HepG2 (cell line): ENCODE measurements around the gene ENTREP3. TPM values are rescaled to one million over a fixed set of nuclear protein-coding genes. Genes with fewer than 3 reads are reported as not detected.

Experiments used
- ARHGAP35 ChIP-seq: sonication (generic); formaldehyde crosslinking; IDR thresholded peaks from 2 replicates; pipeline ENCODE4 v1.9.0; 2022; ENCODE audit warnings: mild to moderate bottlenecking, inconsistent platforms, moderate library complexity, missing genetic modification reagents, borderline replicate concordance
- EZH2 ChIP-seq: conservative IDR thresholded peaks from 2 replicates; pipeline ENCODE4 v1.6.1; 2012; ENCODE audit warnings: mild to moderate bottlenecking, low read depth, low read length, moderate library complexity
- GABPA ChIP-seq, 2 experiments: IDR thresholded peaks; 2 replicates each; pipeline ENCODE4 v1.6.1; 2011 to 2016; ENCODE audit warnings: low read depth in 2 of 2, low read length in 1 of 2, missing biosample characterization in 1 of 2, missing genetic modification characterization in 1 of 2
- HCFC1 ChIP-seq: fragments of 150-350 bp; IDR thresholded peaks from 2 replicates; pipeline ENCODE4 v1.6.1; 2014; ENCODE audit warnings: low read depth, low read length
- KAT8 ChIP-seq: IDR thresholded peaks from 2 replicates; pipeline ENCODE4 v1.6.1; 2016; ENCODE audit warnings: missing genetic modification reagents, missing compliant biosample characterization
- KLF16 ChIP-seq, 2 experiments: sonication (generic) in 1 of 2; formaldehyde crosslinking in 1 of 2; IDR thresholded peaks; 2 replicates each; pipeline versions ENCODE4 v1.6.1 to v1.8.0; 2016 to 2023; ENCODE audit warnings: missing genetic modification reagents in 2 of 2, missing compliant biosample characterization in 1 of 2
- MAZ ChIP-seq, 2 experiments: sonication (generic) in 1 of 2; formaldehyde crosslinking in 1 of 2; IDR thresholded peaks; 2 replicates each; pipeline versions ENCODE4 v1.5.0 to v1.6.1; 2012 to 2020; ENCODE audit warnings: low read depth in 2 of 2, mild to moderate bottlenecking in 2 of 2, borderline replicate concordance in 1 of 2, improper control_type of control experiment in 1 of 2, low read length in 1 of 2, missing genetic modification reagents in 1 of 2, moderate library complexity in 1 of 2
- MNT ChIP-seq: fragments of 450-650 bp; IDR thresholded peaks from 2 replicates; pipeline ENCODE4 v1.6.1; 2016
- NCOA2 ChIP-seq: sonication (generic); formaldehyde crosslinking; IDR thresholded peaks from 2 replicates; pipeline ENCODE4 v1.8.0; 2022; ENCODE audit warnings: inconsistent platforms
- NFYB ChIP-seq: sonication (generic); formaldehyde crosslinking; IDR thresholded peaks from 2 replicates; pipeline ENCODE4 v1.4.0; 2020; ENCODE audit warnings: missing genetic modification reagents
- PHF8 ChIP-seq: sonication (generic); formaldehyde crosslinking; IDR thresholded peaks from 2 replicates; pipeline ENCODE4 v1.5.0; 2020; ENCODE audit warnings: missing genetic modification reagents
- RFX1 ChIP-seq: fragments of 450-650 bp; IDR thresholded peaks from 2 replicates; pipeline ENCODE4 v1.6.1; 2017
- SIN3B ChIP-seq: fragments of 150-350 bp; IDR thresholded peaks from 2 replicates; pipeline ENCODE4 v1.6.1; 2014; ENCODE audit warnings: low read length
- SP1 ChIP-seq, 2 experiments: fragments of 450-650 bp in 1 of 2; sonication (generic) in 1 of 2; formaldehyde crosslinking in 1 of 2; IDR thresholded peaks; 2 replicates each; pipeline versions ENCODE4 v1.4.0 to v1.6.1; 2016 to 2020; ENCODE audit warnings: missing genetic modification reagents in 1 of 2
- SPEN ChIP-seq: sonication (generic); formaldehyde crosslinking; IDR thresholded peaks from 2 replicates; pipeline ENCODE4 v1.5.1; 2020; ENCODE audit warnings: low read depth, mild to moderate bottlenecking, missing genetic modification reagents
- SRF ChIP-seq: IDR thresholded peaks from 2 replicates; pipeline ENCODE4 v1.6.1; 2011; ENCODE audit warnings: mild to moderate bottlenecking, low read depth, low read length, moderate library complexity
- TAF1 ChIP-seq: sonication (generic); formaldehyde crosslinking; IDR thresholded peaks from 2 replicates; pipeline ENCODE4 v1.4.0; 2020; ENCODE audit warnings: missing genetic modification reagents
- TARDBP ChIP-seq: sonication (generic); formaldehyde crosslinking; IDR thresholded peaks from 2 replicates; pipeline ENCODE4 v1.8.0; 2022; ENCODE audit warnings: mild to moderate bottlenecking, missing genetic modification reagents
- ZNF207 ChIP-seq: fragments of 450-650 bp; IDR thresholded peaks from 2 replicates; pipeline ENCODE4 v1.6.1; 2016; ENCODE audit warnings: antibody characterized with exemption, borderline replicate concordance
- ZNF496 ChIP-seq: sonication (generic); formaldehyde crosslinking; IDR thresholded peaks from 2 replicates; pipeline ENCODE4 v1.8.1; 2023; ENCODE audit warnings: mild to moderate bottlenecking, moderate library complexity, missing genetic modification reagents; ENCODE audit not compliant: insufficient replicate concordance
- ZNF639 ChIP-seq: conservative IDR thresholded peaks from 2 replicates; pipeline ENCODE4 v1.6.1; 2018; ENCODE audit warnings: missing genetic modification reagents
- ZNF891 ChIP-seq: sonication (generic); formaldehyde crosslinking; IDR thresholded peaks from 2 replicates; pipeline ENCODE4 v1.5.0; 2020; ENCODE audit warnings: mild to moderate bottlenecking, missing genetic modification reagents
- polyA plus RNA-seq, 8 experiments: library from polyadenylated mRNA; depleted of rRNA in 3 of 8; stranded (reverse) in 7 of 8; unstranded in 1 of 8; fragments of >200 nt; fragmentation: Illumina TruSeq in 4 of 8; extraction: Trizol in 4 of 8; gene quantifications; 2 replicates each; pipeline versions ENCODE4 v1.2.1 to v1.2.3, GENCODE V29; 2011 to 2016; ENCODE audit warnings: low read depth in 4 of 8, missing spikeins in 1 of 8, mixed read lengths in 1 of 8; ENCODE audit not compliant: insufficient read depth in 1 of 8
- total RNA-seq, 5 experiments: library from RNA; depleted of rRNA; stranded (reverse); fragments of >200 nt; fragmentation: Illumina TruSeq; extraction: Trizol; gene quantifications; 2 replicates each; pipeline ENCODE4 v1.2.3, GENCODE V29; 2016; ENCODE audit warnings: low read depth in 1 of 5

ENTREP3 gene
- total and polyA plus RNA-seq, 2 of the 13 experiments (the other 11 are each of a cell fraction or from before 2014, with no cell fraction given), result 4.1 to 9.9 TPM

GRCh38 chr1:155273343-155274245, 18.3 kb upstream of the ENTREP3 start, which contains the start of gene CLK2 (continued):
- TF ChIP-seq ARHGAP35 (0 out of 2 replicates have a peak, but pooled peaks have one; percentile 55), HCFC1 (0 out of 2 replicates have a peak, but pooled peaks have one; percentile 36), SIN3B (0 out of 2 replicates have a peak, but pooled peaks have one; percentile 21), MNT (peak; percentile 93), NCOA2 (CRISPR knock-in tag) (peak; percentile 11; the same call in 1 of the 2 replicates), NFYB (CRISPR knock-in tag) (peak; percentile 68), KLF16 (CRISPR knock-in tag; IDR thresholded peaks at IDR 0.05) (no peak; a peak in 1 of 4 replicates), TAF1 (CRISPR knock-in tag) (peak; percentile 82; the same call in 1 of the 2 replicates), PHF8 (peak; percentile 72), SPEN (CRISPR knock-in tag) (peak; percentile 98), KAT8 (CRISPR knock-in tag) (peak; percentile 92), ZNF207 (no peak), ZNF891 (CRISPR knock-in tag) (peak; percentile 62; the same call in 1 of the 2 replicates), TARDBP (CRISPR knock-in tag) (peak; percentile 88; the same call in 1 of the 2 replicates), RFX1 (no peak), SP1 (IDR thresholded peaks at IDR 0.05) (no peak), SP1 (CRISPR knock-in tag; IDR thresholded peaks at IDR 0.05) (peak; percentile 90), ZNF496 (CRISPR knock-in tag) (no peak), MAZ (IDR thresholded peaks at IDR 0.05; ENCODE audit: borderline replicate concordance, low read depth, low read length) (0 out of 2 replicates have a peak, but pooled peaks have one; percentile 40), MAZ (CRISPR knock-in tag; IDR thresholded peaks at IDR 0.05; ENCODE audit: low read depth) (peak; percentile 75), EZH2 (no peak), SRF (no peak), ZNF639 (peak; percentile 92), GABPA (IDR thresholded peaks at IDR 0.05; ENCODE audit: low read depth, low read length) (peak; percentile 36), GABPA (CRISPR knock-in tag; IDR thresholded peaks at IDR 0.05; ENCODE audit: low read depth) (peak; percentile 84)
